GM06990 (cell line): Measurements from ENCODE around the gene RABEP1.

Source experiments
- DNase-seq: peaks from one replicate; pipeline ENCODE4 v3.0.0-alpha.2; 2011; ENCODE audit not compliant: insufficient read length; ENCODE audit errors: extremely low read depth
- H3K27me3 ChIP-seq: replicated peaks from 2 replicates; pipeline ENCODE4 v1.6.0; 2011; ENCODE audit warnings: low read length; ENCODE audit not compliant: control insufficient read depth, insufficient read depth
- H3K36me3 ChIP-seq: 2 replicates; pipeline ENCODE4 v1.5.1; 2011; ENCODE audit warnings: low read length; ENCODE audit not compliant: control insufficient read depth, insufficient read depth
- H3K4me3 ChIP-seq: replicated peaks from 2 replicates; pipeline ENCODE4 v1.5.1; 2011; ENCODE audit warnings: low read depth, mild to moderate bottlenecking, control low read depth, low read length
- CTCF ChIP-seq: IDR thresholded peaks from 2 replicates; pipeline ENCODE4 v1.5.1; 2011; ENCODE audit warnings: low read length, control low read depth, mild to moderate bottlenecking, inconsistent platforms; ENCODE audit not compliant: insufficient read depth, poor library complexity, severe bottlenecking

The RABEP1 gene

GRCh38 chr17:5263441-5263840 lies 18.6 kb upstream of the RABEP1 start:
- no peak overlapping the region for H3K4me3 ChIP-seq
- no peaks in the 10 kb centered on the region for H3K27me3 ChIP-seq
- DNase-seq = no peak
- no peaks in the 10 kb centered on the region for H3K36me3 ChIP-seq
- TF ChIP-seq CTCF = no peak

- H3K27me3 ChIP-seq = no peaks in the 10 kb centered on the region
- H3K4me3 ChIP-seq = no peak overlapping the region
- no peak for TF ChIP-seq CTCF
- no peaks in the 10 kb centered on the region for H3K36me3 ChIP-seq
- no peak for DNase-seq
Measured at GRCh38 chr17:5264893-5265292, 17.2 kb upstream of the RABEP1 start.

- Histone ChIP-seq H3K36me3 (no peaks in the 10 kb centered on the region), H3K4me3 (no peak overlapping the region), H3K27me3 (no peaks in the 10 kb centered on the region)
- TF ChIP-seq CTCF = no peak
- no peak for DNase-seq
Measured at GRCh38 chr17:5269241-5269960, 12.7 kb upstream of the RABEP1 start.

GRCh38 chr17:5272322-5272721 lies 9.8 kb upstream of the RABEP1 start:
- no peak for DNase-seq
- Histone ChIP-seq H3K36me3 (no peaks in the 10 kb centered on the region), H3K27me3 (no peaks in the 10 kb centered on the region), H3K4me3 (no peak overlapping the region)
- no peak for TF ChIP-seq CTCF

- no peaks in the 10 kb centered on the region for H3K27me3 ChIP-seq
- TF ChIP-seq CTCF = no peak
- DNase-seq = peak; percentile 22
- H3K4me3 ChIP-seq = peak overlapping the region; percentile 84
- H3K36me3 ChIP-seq = peaks cover 3% of the 10 kb centered on the region
Measured at GRCh38 chr17:5282642-5283217, 646 bp downstream of the RABEP1 start.
